Neural cell (in vitro differentiated cells): ENCODE results near the gene E2F3.

Source experiments
- CTCF ChIP-seq: fragments of 450-650 bp; IDR thresholded peaks from 2 replicates; pipeline ENCODE4 v1.5.1; 2014; ENCODE audit warnings: antibody characterized with exemption, mild to moderate bottlenecking, moderate library complexity; ENCODE audit not compliant: poor library complexity, severe bottlenecking
- EP300 ChIP-seq: fragments of 450-650 bp; conservative IDR thresholded peaks from 2 replicates; pipeline ENCODE4 v1.6.1; 2014; ENCODE audit warnings: antibody characterized with exemption, mild to moderate bottlenecking, moderate library complexity; ENCODE audit not compliant: poor library complexity, severe bottlenecking
- EZH2 ChIP-seq: fragments of 200-600, 300-800 bp; shearing (Covaris generic), sonication (generic); IDR thresholded peaks from 2 replicates; pipeline ENCODE4 v1.6.1; 2014; ENCODE audit warnings: antibody characterized with exemption, low read length, borderline replicate concordance, mild to moderate bottlenecking; ENCODE audit not compliant: insufficient read depth, poor library complexity, severe bottlenecking
- MXI1 ChIP-seq: fragments of 450-650 bp; conservative IDR thresholded peaks from 2 replicates; pipeline ENCODE4 v1.6.1; 2014; ENCODE audit warnings: antibody characterized with exemption, mild to moderate bottlenecking; ENCODE audit not compliant: poor library complexity, severe bottlenecking
- POLR2AphosphoS5 ChIP-seq: IDR thresholded peaks from 2 replicates; pipeline ENCODE4 v1.6.1; 2012
- REST ChIP-seq: IDR thresholded peaks from 2 replicates; pipeline ENCODE4 v1.6.1; 2012; ENCODE audit warnings: borderline replicate concordance
- TAF1 ChIP-seq: IDR thresholded peaks from 2 replicates; pipeline ENCODE4 v1.6.1; 2012; ENCODE audit warnings: low read depth

- TF ChIP-seq CTCF (no peak), REST (no peak), POLR2AphosphoS5 (no peak), MXI1 (no peak), EZH2 (no peak), EP300 (no peak), TAF1 (no peak)
These were observed 36.9 kb downstream of the E2F3 start for GRCh38 chr6:20438462-20439070.
